SKM-1 (cell line): ENCODE measurements around the gene RIN2.

Experiments
- DNase-seq: peaks from one replicate; lab custom pipeline; 2025; ENCODE audit not compliant: unreplicated experiment; lab: John Stamatoyannopoulos, UW

RIN2 gene

GRCh38 chr20:19758133-19758500 is at the start of gene RIN2:
TSS of gene RIN2 (plus strand) at chr20:19758258. CDS start at chr20:19889602, 131,344 bp downstream.
- no peak for DNase-seq

- no peak for DNase-seq
Observed at GRCh38 chr20:19709635-19710335, 48.3 kb upstream of the RIN2 start.

- no peak for DNase-seq
Observed at GRCh38 chr20:19710336-19711120, 47.5 kb upstream of the RIN2 start.

- no peak for DNase-seq
Observed at GRCh38 chr20:19711126-19711525, 46.9 kb upstream of the RIN2 start.

GRCh38 chr20:19712721-19713260 is 45.3 kb upstream of the RIN2 start:
- DNase-seq: no peak

- no peak for DNase-seq
Observed at GRCh38 chr20:19713822-19714578, 44.1 kb upstream of the RIN2 start.

- no peak for DNase-seq
Observed at GRCh38 chr20:19714579-19714840, 43.5 kb upstream of the RIN2 start.

- DNase-seq: no peak
Observed at GRCh38 chr20:19715986-19716385, 42.1 kb upstream of the RIN2 start.

- no peak for DNase-seq
Observed at GRCh38 chr20:19718880-19719279, 39.2 kb upstream of the RIN2 start.

- DNase-seq: no peak
Observed at GRCh38 chr20:19720991-19721390, 37.1 kb upstream of the RIN2 start.

GRCh38 chr20:19723051-19723450 is 35.0 kb upstream of the RIN2 start:
- no peak for DNase-seq

- DNase-seq: no peak
Observed at GRCh38 chr20:19723813-19724430, 34.1 kb upstream of the RIN2 start.

GRCh38 chr20:19725373-19725772 is 32.7 kb upstream of the RIN2 start:
- no peak for DNase-seq

GRCh38 chr20:19725814-19726525 is 32.1 kb upstream of the RIN2 start:
- no peak for DNase-seq

GRCh38 chr20:19727251-19727847 is 30.7 kb upstream of the RIN2 start:
- DNase-seq: no peak

- DNase-seq: no peak
Observed at GRCh38 chr20:19729672-19730071, 28.4 kb upstream of the RIN2 start.

GRCh38 chr20:19730706-19731105 is 27.4 kb upstream of the RIN2 start:
- no peak for DNase-seq

GRCh38 chr20:19734811-19735210 is 23.2 kb upstream of the RIN2 start:
- DNase-seq: no peak

- DNase-seq: no peak
Observed at GRCh38 chr20:19735446-19735845, 22.6 kb upstream of the RIN2 start.

GRCh38 chr20:19737025-19737424 is 21.0 kb upstream of the RIN2 start:
- no peak for DNase-seq
